Measurements from ENCODE around the gene CDKN1C.

DNA sequence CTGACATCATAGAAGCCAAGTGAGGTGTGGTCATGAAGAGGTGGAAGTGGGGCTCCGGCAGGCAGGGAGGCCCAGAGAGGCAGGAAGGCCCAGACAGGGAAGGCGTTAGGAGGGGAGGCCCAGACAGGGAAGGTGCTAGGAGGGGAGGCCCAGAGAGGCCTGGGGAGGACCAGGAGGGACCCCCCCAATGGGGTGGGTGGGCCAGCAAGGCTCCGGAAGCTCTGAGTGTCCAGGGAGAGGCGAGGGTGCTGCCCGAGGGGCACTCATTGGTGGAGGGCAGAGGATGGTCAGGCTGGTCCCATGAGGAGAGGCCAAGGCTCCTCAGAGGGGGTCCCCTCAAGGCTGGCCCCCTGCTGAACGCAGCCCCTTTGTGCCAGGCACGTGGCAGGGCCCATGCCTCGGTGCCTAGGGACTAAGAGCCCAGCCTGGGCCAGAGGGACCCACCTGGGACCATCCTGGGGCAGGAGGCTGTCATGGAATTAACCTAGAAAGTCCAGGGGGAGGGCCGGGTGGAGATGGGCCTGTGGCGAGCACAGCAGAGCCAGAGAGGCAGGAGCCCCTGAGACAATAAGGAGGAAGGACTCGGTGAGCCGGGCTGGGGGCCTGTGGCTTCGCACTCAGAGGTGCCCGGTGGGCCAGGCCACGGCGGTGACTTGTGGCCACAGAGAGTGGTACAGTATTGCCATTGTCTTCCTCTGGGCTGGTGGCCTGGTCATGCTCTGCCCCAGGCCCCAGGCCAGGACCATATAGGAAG is 31.5 kb upstream of the CDKN1C start:
- TF ChIP-seq ZBTB44 (tag by site-specific recombination; IDR thresholded peaks at IDR 0.05) (no peak), CTCF (tag by site-specific recombination; IDR thresholded peaks at IDR 0.05) (no peak)
